ENCODE data around the gene BABAM2. TPM values are rescaled to one million over a fixed set of nuclear protein-coding genes. Genes with fewer than 3 reads are reported as not detected.

Gene BABAM2
- total and polyA plus RNA-seq, 10 of the 15 experiments (the other 5 are each of a cell fraction or from before 2014, with no cell fraction given), result 30.7 to 59.9 (median 44.5) TPM

- no peak for DNase-seq (ENCODE audit: low read depth, low spot score)
- Histone ChIP-seq H3K27ac (ENCODE audit: control insufficient read depth, insufficient read depth) (no peak overlapping the region), H3K4me1 (ENCODE audit: control insufficient read depth, insufficient read depth, low read length) (no peaks in the 10 kb centered on the region), H3K4me2 (ENCODE audit: control insufficient read depth, insufficient read depth) (no peak overlapping the region), H3K79me2 (ENCODE audit: control insufficient read depth, insufficient read depth, low read length) (no peaks in the 10 kb centered on the region), H3K36me3 (ENCODE audit: control insufficient read depth in 2 of 2, insufficient read depth in 2 of 2, low read length in 1 of 2) (no peaks in the 10 kb centered on the region), H2AFZ (ENCODE audit: control insufficient read depth, low read depth, low read length) (no peak overlapping the region), H3K27me3 (replicated peaks in 1 of 2; ENCODE audit: control insufficient read depth in 2 of 2, insufficient read depth in 2 of 2, low read length in 1 of 2) (no peaks in the 10 kb centered on the region), H3K9ac (ENCODE audit: control insufficient read depth, insufficient read depth, low read length) (no peak overlapping the region), H4K20me1 (ENCODE audit: control insufficient read depth, insufficient read depth) (no peaks in the 10 kb centered on the region), H3K4me3 (no peak overlapping the region), H3K9me3 (replicated peaks; ENCODE audit: control insufficient read depth, insufficient read depth, low read length) (no peaks in the 10 kb centered on the region)
- BruUV-seq (replicated peaks), result no TSS peak
- ChIA-PET POLR2A (interaction anchor here (0.7 to 0.8 kb wide), 2 partner anchors 9 to 30 kb away, joined by 3 to 4 read pairs; no protein-coding TSS in a partner anchor), SMC1A (ENCODE audit: uncharacterized antibody, unreplicated experiment) (interaction anchor here (0.8 to 1.1 kb wide), 2 partner anchors 28 to 33 kb away, joined by 3 to 4 read pairs; no protein-coding TSS in a partner anchor), CTCF (interaction anchor here (1.3 kb wide), 1 partner anchor 8 kb away, joined by 3 read pairs; no protein-coding TSS in a partner anchor), RAD21 (ENCODE audit: unreplicated experiment) (no interaction called here)
- FAIRE-seq, result no peak
- intact Hi-C loops (cut with micrococcal nuclease; ENCODE audit: unreplicated experiment) (no loop called here), in situ Hi-C loops (cut with MboI) (no loop called here)
- TF ChIP-seq, protein P1, sequence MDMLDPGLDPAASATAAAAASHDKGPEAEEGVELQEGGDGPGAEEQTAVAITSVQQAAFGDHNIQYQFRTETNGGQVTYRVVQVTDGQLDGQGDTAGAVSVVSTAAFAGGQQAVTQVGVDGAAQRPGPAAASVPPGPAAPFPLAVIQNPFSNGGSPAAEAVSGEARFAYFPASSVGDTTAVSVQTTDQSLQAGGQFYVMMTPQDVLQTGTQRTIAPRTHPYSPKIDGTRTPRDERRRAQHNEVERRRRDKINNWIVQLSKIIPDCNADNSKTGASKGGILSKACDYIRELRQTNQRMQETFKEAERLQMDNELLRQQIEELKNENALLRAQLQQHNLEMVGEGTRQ (IDR thresholded peaks at IDR 0.05; ENCODE audit: borderline replicate concordance, low read depth, low read length), result no peak
- TF ChIP-seq MXI1 (IDR thresholded peaks at IDR 0.05; ENCODE audit: low read depth, low read length) (no peak), ELK1 (IDR thresholded peaks at IDR 0.05; ENCODE audit: low read depth, low read length) (no peak), DPF2 (IDR thresholded peaks at IDR 0.05) (no peak), SRF (IDR thresholded peaks at IDR 0.05; ENCODE audit: low read depth in 2 of 2, low read length in 2 of 2) (no peak)
- TF ChIP-seq, protein P2, sequence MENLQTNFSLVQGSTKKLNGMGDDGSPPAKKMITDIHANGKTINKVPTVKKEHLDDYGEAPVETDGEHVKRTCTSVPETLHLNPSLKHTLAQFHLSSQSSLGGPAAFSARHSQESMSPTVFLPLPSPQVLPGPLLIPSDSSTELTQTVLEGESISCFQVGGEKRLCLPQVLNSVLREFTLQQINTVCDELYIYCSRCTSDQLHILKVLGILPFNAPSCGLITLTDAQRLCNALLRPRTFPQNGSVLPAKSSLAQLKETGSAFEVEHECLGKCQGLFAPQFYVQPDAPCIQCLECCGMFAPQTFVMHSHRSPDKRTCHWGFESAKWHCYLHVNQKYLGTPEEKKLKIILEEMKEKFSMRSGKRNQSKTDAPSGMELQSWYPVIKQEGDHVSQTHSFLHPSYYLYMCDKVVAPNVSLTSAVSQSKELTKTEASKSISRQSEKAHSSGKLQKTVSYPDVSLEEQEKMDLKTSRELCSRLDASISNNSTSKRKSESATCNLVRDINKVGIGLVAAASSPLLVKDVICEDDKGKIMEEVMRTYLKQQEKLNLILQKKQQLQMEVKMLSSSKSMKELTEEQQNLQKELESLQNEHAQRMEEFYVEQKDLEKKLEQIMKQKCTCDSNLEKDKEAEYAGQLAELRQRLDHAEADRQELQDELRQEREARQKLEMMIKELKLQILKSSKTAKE (IDR thresholded peaks at IDR 0.05; ENCODE audit: low read depth, poor library complexity, severe bottlenecking), result no peak
- no peak for ATAC-seq
- 98% methylated on average over 2 of the region's 2 CpGs for WGBS (ENCODE audit: insufficient coverage, insufficient replicate concordance, low lambda C conversion rate, missing lambda C conversion rate)
Measured at GRCh38 chr2:28096421-28096820, 205.9 kb downstream of the BABAM2 start.
